ENCODE results near the gene DEXI. TPM values are rescaled to one million over a fixed set of nuclear protein-coding genes. Genes with fewer than 3 reads are reported as not detected.
"Not testable (repeated sequence)": the region's sequence is repeated elsewhere in the genome, so short reads cannot be mapped to it uniquely, and the experiment has no call there.

DEXI gene
- total RNA-seq, 4 donors from 2014 or later, result 83.9 to 184 (median 127) TPM

DNA sequence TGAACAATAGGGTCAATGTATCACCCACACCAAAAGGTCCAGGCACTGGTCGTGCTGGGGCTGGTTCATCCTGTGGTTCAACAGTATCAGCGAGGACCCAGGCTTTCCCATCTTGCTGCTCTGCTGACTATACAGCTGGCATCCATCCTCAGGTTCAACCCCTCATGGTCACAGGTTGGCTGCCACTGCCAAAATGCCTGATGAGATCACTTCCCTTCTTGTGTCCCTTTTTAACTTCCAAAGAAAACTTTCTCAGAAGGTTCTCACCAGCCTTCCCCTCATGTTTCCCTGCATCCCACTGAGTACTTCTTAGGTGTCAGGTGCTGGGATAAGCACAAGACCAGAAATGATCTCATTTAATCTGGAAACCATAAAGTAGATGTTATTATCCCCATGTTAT is 27.8 kb upstream of the DEXI start:
- TF ChIP-seq POLR2A (IDR thresholded peaks at IDR 0.05), result no peak
- TF ChIP-seq, protein P1, sequence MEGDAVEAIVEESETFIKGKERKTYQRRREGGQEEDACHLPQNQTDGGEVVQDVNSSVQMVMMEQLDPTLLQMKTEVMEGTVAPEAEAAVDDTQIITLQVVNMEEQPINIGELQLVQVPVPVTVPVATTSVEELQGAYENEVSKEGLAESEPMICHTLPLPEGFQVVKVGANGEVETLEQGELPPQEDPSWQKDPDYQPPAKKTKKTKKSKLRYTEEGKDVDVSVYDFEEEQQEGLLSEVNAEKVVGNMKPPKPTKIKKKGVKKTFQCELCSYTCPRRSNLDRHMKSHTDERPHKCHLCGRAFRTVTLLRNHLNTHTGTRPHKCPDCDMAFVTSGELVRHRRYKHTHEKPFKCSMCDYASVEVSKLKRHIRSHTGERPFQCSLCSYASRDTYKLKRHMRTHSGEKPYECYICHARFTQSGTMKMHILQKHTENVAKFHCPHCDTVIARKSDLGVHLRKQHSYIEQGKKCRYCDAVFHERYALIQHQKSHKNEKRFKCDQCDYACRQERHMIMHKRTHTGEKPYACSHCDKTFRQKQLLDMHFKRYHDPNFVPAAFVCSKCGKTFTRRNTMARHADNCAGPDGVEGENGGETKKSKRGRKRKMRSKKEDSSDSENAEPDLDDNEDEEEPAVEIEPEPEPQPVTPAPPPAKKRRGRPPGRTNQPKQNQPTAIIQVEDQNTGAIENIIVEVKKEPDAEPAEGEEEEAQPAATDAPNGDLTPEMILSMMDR (IDR thresholded peaks at IDR 0.05 in 4 of 5, conservative IDR thresholded peaks at IDR 0.05 in 1 of 5), result no peak
- in situ Hi-C loops (cut with MboI; ENCODE audit: low sequenced_read_pairs in 4 of 4) (loop anchor here (10.0 to 25.0 kb wide), 4 partner anchors 295 to 842 kb away; partner anchors contain the start of gene TNP2 (in 1 of the 4)), intact Hi-C loops (cut with DNase I; ENCODE audit: low total_unique reads) (loop anchor here (5.0 kb wide), 1 partner anchor 127 kb away; no protein-coding TSS in a partner anchor)
- no peaks in the 10 kb centered on the region for H3K27me3 ChIP-seq
- H3K36me3 ChIP-seq, result peaks cover 0 to 15% of the 10 kb centered on the region in 2 donors
- H3K9me3 ChIP-seq, result no peaks in the 10 kb centered on the region
- H3K4me1 ChIP-seq, result peaks cover 0 to under 1% of the 10 kb centered on the region in 2 donors
- no peak overlapping the region for H3K27ac ChIP-seq
- peak in 1 of 2 donors; percentile 44 for DNase-seq
- ATAC-seq, result peak in 1 of 2 donors; percentile 21
- no peak overlapping the region for H3K4me3 ChIP-seq

DNA sequence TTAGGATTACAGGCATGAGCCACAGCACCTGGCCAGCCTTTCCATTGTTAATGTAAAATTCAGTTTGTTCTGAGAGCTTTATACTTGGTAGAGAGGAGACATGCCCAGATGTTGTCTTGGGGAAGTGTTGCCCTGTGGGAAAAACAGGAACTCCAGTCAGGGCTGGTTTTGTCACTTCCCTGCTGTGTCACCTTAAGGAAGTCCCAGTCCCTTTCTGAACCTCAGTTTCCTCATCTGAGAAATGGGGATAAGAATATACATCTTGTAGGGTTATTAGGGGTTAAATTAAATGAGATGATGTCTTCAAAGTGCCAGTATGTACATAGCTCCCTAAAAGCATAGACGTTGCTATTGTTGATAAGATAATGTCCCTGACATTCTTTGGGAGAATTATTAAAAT is 27.3 kb upstream of the DEXI start:
- intact Hi-C loops (cut with DNase I; ENCODE audit: low total_unique reads), result loop anchor here (5.0 to 10.0 kb wide), 2 partner anchors 128 to 675 kb away; no protein-coding TSS in a partner anchor

DNA sequence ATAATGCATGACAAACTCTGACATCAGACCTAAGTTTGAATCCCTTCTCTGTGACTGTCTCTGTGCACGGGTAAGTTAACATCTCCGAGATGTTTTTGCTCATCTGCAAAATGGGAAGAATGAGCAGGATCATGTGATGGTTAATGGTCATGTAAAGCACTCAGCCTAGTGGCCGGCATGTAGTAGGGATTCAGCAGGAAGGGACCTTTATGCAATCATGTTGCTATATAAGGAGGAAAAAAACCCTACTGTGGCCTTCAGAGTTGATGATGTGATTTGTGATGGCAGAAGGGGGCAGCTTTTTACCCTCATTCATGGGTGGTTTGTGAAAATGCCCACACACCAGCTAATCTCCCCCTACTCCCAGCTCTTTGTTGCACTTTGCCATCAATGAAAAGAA is 26.2 kb upstream of the DEXI start:
- no peak for ATAC-seq

More for the DNA sequence above, 27.3 kb upstream of the DEXI start:
- Histone ChIP-seq H3K4me1 (peaks cover 0 to 5% of the 10 kb centered on the region in 2 donors), H3K36me3 (peaks cover 0 to 15% of the 10 kb centered on the region in 2 donors), H3K4me3 (no peak overlapping the region), H3K9me3 (no peaks in the 10 kb centered on the region), H3K27me3 (no peaks in the 10 kb centered on the region), H3K27ac (no peak overlapping the region)
- TF ChIP-seq POLR2A (IDR thresholded peaks at IDR 0.05), result no peak
- TF ChIP-seq, protein P1 (IDR thresholded peaks at IDR 0.05 in 4 of 5, conservative IDR thresholded peaks at IDR 0.05 in 1 of 5), result no peak
- DNase-seq (no peak), ATAC-seq (no peak)
- in situ Hi-C loops (cut with MboI; ENCODE audit: low sequenced_read_pairs in 4 of 4), result loop anchor here (5.0 to 25.0 kb wide), 6 partner anchors 293 to 843 kb away; partner anchors contain the start of gene TNP2 (in 1 of the 4)

DNA sequence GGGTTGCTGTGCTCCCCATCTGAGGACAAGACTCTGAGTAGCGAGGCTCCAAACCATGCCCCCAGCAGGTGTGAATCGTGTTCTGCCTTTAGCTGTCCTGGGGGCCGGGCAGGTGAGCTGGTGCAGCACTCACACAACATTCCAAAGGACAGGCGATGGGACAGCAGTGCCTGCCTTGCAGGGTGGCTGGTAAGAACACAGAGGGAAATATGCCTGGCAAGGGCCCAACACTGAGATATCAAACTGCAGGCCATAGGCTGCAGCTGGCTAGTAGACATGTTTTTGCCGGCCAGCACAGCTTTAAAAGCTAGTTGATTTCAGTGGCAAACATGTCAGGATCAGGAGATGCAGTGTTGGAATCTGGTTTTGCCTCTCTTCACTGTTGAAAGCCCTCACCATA is 25.7 kb upstream of the DEXI start:
- H3K4me3 ChIP-seq, result no peak overlapping the region
- peaks cover 0 to 17% of the 10 kb centered on the region in 2 donors for H3K36me3 ChIP-seq
- no peak for TF ChIP-seq POLR2A (IDR thresholded peaks at IDR 0.05)
- TF ChIP-seq, protein P1 (IDR thresholded peaks at IDR 0.05 in 4 of 5, conservative IDR thresholded peaks at IDR 0.05 in 1 of 5), result no peak
- ATAC-seq (no peak), DNase-seq (no peak)
- no peak overlapping the region for H3K27ac ChIP-seq
- in situ Hi-C loops (cut with MboI; ENCODE audit: low sequenced_read_pairs in 4 of 4), result loop anchor here (5.0 to 25.0 kb wide), 5 partner anchors 294 to 844 kb away; no protein-coding TSS in a partner anchor
- intact Hi-C loops (cut with DNase I; ENCODE audit: low total_unique reads), result loop anchor here (10.0 kb wide), 1 partner anchor 677 kb away; no protein-coding TSS in a partner anchor
- peaks cover 3 to 9% of the 10 kb centered on the region in 2 donors for H3K4me1 ChIP-seq
- H3K9me3 ChIP-seq, result no peaks in the 10 kb centered on the region
- H3K27me3 ChIP-seq, result no peaks in the 10 kb centered on the region

More for the DNA sequence above, 26.2 kb upstream of the DEXI start:
- in situ Hi-C loops (cut with MboI; ENCODE audit: low sequenced_read_pairs in 4 of 4), result loop anchor here (5.0 to 25.0 kb wide), 5 partner anchors 294 to 844 kb away; no protein-coding TSS in a partner anchor
- DNase-seq, result no peak
- Histone ChIP-seq H3K27me3 (no peaks in the 10 kb centered on the region), H3K9me3 (no peaks in the 10 kb centered on the region), H3K27ac (no peak overlapping the region), H3K4me1 (peaks cover 3 to 9% of the 10 kb centered on the region in 2 donors), H3K4me3 (no peak overlapping the region), H3K36me3 (peaks cover 0 to 17% of the 10 kb centered on the region in 2 donors)
- intact Hi-C loops (cut with DNase I; ENCODE audit: low total_unique reads), result loop anchor here (10.0 kb wide), 1 partner anchor 676 kb away; no protein-coding TSS in a partner anchor
- TF ChIP-seq, protein P1 (IDR thresholded peaks at IDR 0.05 in 4 of 5, conservative IDR thresholded peaks at IDR 0.05 in 1 of 5), result no peak
- TF ChIP-seq POLR2A (IDR thresholded peaks at IDR 0.05), result no peak

DNA sequence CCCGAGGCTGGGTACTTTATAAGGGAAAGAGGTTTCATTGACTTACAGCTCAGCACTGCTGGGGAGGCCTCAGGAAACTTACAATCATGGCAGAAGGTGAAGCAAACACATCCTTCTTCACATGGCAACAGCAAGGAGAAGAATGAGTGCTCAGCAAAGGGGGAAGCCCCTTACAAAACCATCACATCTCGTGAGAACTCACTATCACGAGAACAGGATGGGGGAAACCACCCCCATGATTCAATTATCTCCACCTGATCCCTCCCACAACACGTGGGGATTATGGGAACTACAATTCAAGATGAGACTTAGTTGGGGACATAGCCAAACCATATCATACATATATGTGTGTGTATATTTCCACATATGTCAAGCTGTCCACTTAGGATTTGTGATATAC is 24.3 kb upstream of the DEXI start:
- intact Hi-C loops (cut with DNase I; ENCODE audit: low total_unique reads), result loop anchor here (10.0 kb wide), 1 partner anchor 678 kb away; no protein-coding TSS in a partner anchor

More for the DNA sequence above, 24.3 kb upstream of the DEXI start:
- not testable (repeated sequence) for H3K27ac ChIP-seq, ATAC-seq, H3K4me3 ChIP-seq, DNase-seq, H3K27me3 ChIP-seq, H3K9me3 ChIP-seq
- Histone ChIP-seq H3K4me1 (peaks cover 5 to 12% of the 10 kb centered on the region in 2 donors), H3K36me3 (peaks cover 0 to 22% of the 10 kb centered on the region in 2 donors)
- in situ Hi-C loops (cut with MboI; ENCODE audit: low sequenced_read_pairs in 4 of 4), result loop anchor here (5.0 to 25.0 kb wide), 5 partner anchors 296 to 846 kb away; no protein-coding TSS in a partner anchor
